B cell (primary cell): ENCODE results near the gene ALG9. TPM values are rescaled to one million over a fixed set of nuclear protein-coding genes. Genes with fewer than 3 reads are reported as not detected.

Experiments
- ATAC-seq: fragments of 200-7000 bp; cut with Tn5 transposase; one replicate; pipeline ENCODE4 v1.10.0; 2021; ENCODE audit warnings: low read depth, mild to moderate bottlenecking, moderate number of reproducible peaks, moderate library complexity
- CTCF ChIA-PET: fragments of 350-600 bp; sonication (Branson Sonifier 250); formaldehyde crosslinking; loops from one replicate; lab custom pipeline; 2021; ENCODE audit warnings: antibody characterized with exemption, inconsistent platforms; lab: Charles Lee
- POLR2A ChIA-PET: fragments of 350-600 bp; sonication (Branson Sonifier 250); formaldehyde crosslinking; loops from one replicate; lab custom pipeline; 2021; ENCODE audit warnings: antibody characterized with exemption; lab: Charles Lee
- DNase-seq: peaks from one replicate; pipeline ENCODE4 v3.0.0; 2013
- H2AFZ ChIP-seq: 2 replicates; pipeline ENCODE4 v1.6.1; 2012; ENCODE audit warnings: mild to moderate bottlenecking, low read depth, low read length; ENCODE audit not compliant: insufficient read depth, poor library complexity, severe bottlenecking
- H3K27ac ChIP-seq, 2 donors: 1 replicate in 1 of 2; 2 replicates in 1 of 2; pipeline ENCODE4 v1.5.1; 2012 to 2013; ENCODE audit warnings: low read length in 2 of 2, mild to moderate bottlenecking in 2 of 2, moderate library complexity in 1 of 2
- H3K27me3 ChIP-seq, 4 experiments: fragments of 200-600 bp in 1 of 4; sonication (generic) in 1 of 4; replicated peaks in 1 of 4; 1 replicate in 2 of 4; 2 replicates in 2 of 4; pipeline versions ENCODE4 v1.6.1 to v1.7.0; 2013 to 2016; ENCODE audit warnings: low read length in 3 of 4, mild to moderate bottlenecking in 2 of 4, mixed read lengths in 1 of 4, moderate library complexity in 1 of 4; ENCODE audit not compliant: insufficient read depth in 4 of 4, control insufficient read depth in 3 of 4; ENCODE audit errors: control extremely low read depth in 1 of 4
- H3K36me3 ChIP-seq, 2 experiments: replicated peaks in 1 of 2; 1 replicate in 1 of 2; 2 replicates in 1 of 2; pipeline versions ENCODE4 v1.6.1 to v1.7.1; 2013; ENCODE audit warnings: low read length in 1 of 2; ENCODE audit not compliant: insufficient read depth in 2 of 2, control insufficient read depth in 1 of 2; ENCODE audit errors: control extremely low read depth in 1 of 2, extremely low read depth in 1 of 2
- H3K4me1 ChIP-seq, 2 donors: fragments of 200-600 bp in 1 of 2; sonication (generic) in 1 of 2; 1 replicate in 1 of 2; 2 replicates in 1 of 2; pipeline versions ENCODE4 v1.5.1 to v1.6.1; 2013 to 2017; ENCODE audit warnings: low read length in 2 of 2; ENCODE audit not compliant: control insufficient read depth in 2 of 2, insufficient read depth in 2 of 2
- H3K4me2 ChIP-seq: replicated peaks from 2 replicates; pipeline ENCODE3; 2012; ENCODE audit warnings: mild to moderate bottlenecking, low read depth, low read length; ENCODE audit not compliant: poor library complexity, severe bottlenecking
- H3K4me3 ChIP-seq, 5 experiments: fragments of 200-600 bp in 1 of 5; sonication (generic) in 1 of 5; 1 replicate in 3 of 5; 2 replicates in 2 of 5; pipeline versions ENCODE4 v1.5.1 to v1.7.0; 2011 to 2016; ENCODE audit warnings: low read length in 4 of 5, mild to moderate bottlenecking in 4 of 5, low read depth in 2 of 5, control low read depth in 1 of 5, moderate library complexity in 1 of 5; ENCODE audit not compliant: insufficient read depth in 1 of 5; ENCODE audit errors: control extremely low read depth in 1 of 5, extremely low read depth in 1 of 5
- H3K79me2 ChIP-seq: fragments of 200-600 bp; sonication (generic); one replicate; pipeline ENCODE4 v1.6.0; 2016; ENCODE audit warnings: low read length; ENCODE audit not compliant: control insufficient read depth, insufficient read depth
- H3K9ac ChIP-seq: fragments of 200-600 bp; sonication (generic); 2 replicates; pipeline ENCODE4 v1.6.1; 2017; ENCODE audit warnings: mild to moderate bottlenecking, low read length, moderate library complexity
- H3K9me3 ChIP-seq, 3 donors: one replicate each; pipeline versions ENCODE4 v1.6.1 to v1.7.1; 2013; ENCODE audit warnings: low read length in 2 of 3; ENCODE audit not compliant: control insufficient read depth in 2 of 3, insufficient read depth in 1 of 3; ENCODE audit errors: control extremely low read depth in 1 of 3
- H4K20me1 ChIP-seq: 2 replicates; pipeline ENCODE4 v1.6.0; 2012; ENCODE audit warnings: mild to moderate bottlenecking, low read length; ENCODE audit not compliant: insufficient read depth, control insufficient read depth, poor library complexity, severe bottlenecking
- H3K27ac Mint-ChIP-seq: one replicate; pipeline ENCODE4 v1.8.0; 2021; ENCODE audit warnings: mixed read lengths
- H3K27me3 Mint-ChIP-seq: one replicate; pipeline ENCODE4 v1.8.0; 2021; ENCODE audit warnings: mixed read lengths
- H3K4me1 Mint-ChIP-seq: one replicate; pipeline ENCODE4 v1.8.0; 2021; ENCODE audit warnings: mixed read lengths
- H3K4me3 Mint-ChIP-seq: one replicate; pipeline ENCODE4 v1.8.0; 2021; ENCODE audit warnings: mixed read lengths
- H3K9me3 Mint-ChIP-seq: one replicate; pipeline ENCODE4 v1.8.0; 2022; ENCODE audit warnings: mixed read lengths; ENCODE audit not compliant: insufficient read depth
- CTCF ChIP-seq: fragments of 200-600 bp; IDR thresholded peaks from one replicate; pipeline ENCODE4 v1.8.0; 2022; ENCODE audit warnings: antibody characterized with exemption, mild to moderate bottlenecking
- EZH2 ChIP-seq: IDR thresholded peaks from 2 replicates; pipeline ENCODE4 v1.6.1; 2012; ENCODE audit warnings: borderline replicate concordance, low read depth, mild to moderate bottlenecking, moderate library complexity, low read length; ENCODE audit not compliant: insufficient read depth, poor library complexity, severe bottlenecking
- WGBS: methylation state at CpG from one replicate; pipeline ENCODE4 v1.1.5; 2013; ENCODE audit warnings: missing lambda C conversion rate; ENCODE audit not compliant: insufficient coverage; 5-methylcytosine and 5-hydroxymethylcytosine counted together
- intact Hi-C: fragments of 100-400 bp; cut with micrococcal nuclease; formaldehyde crosslinking; loops from one replicate; pipeline ENCODE4 v1.10.0; 2022
- polyA plus RNA-seq: library from polyadenylated mRNA; depleted of rRNA; stranded (reverse); fragments of >200 nt; gene quantifications from 2 replicates; pipeline ENCODE4 v1.2.3, GENCODE V29; 2012
- total RNA-seq, 2 donors: library from RNA; stranded (reverse); fragments of 120-200 nt in 1 of 2; gene quantifications; 1 replicate in 1 of 2; 2 replicates in 1 of 2; pipeline versions ENCODE4 v1.2.3 to v1.2.4, GENCODE V29; 2013 to 2022

ALG9 gene
- total and polyA plus RNA-seq, 2 donors (not counting 1 experiment from before 2014, with no cell fraction given), result 21.2 to 29.9 TPM

DNA sequence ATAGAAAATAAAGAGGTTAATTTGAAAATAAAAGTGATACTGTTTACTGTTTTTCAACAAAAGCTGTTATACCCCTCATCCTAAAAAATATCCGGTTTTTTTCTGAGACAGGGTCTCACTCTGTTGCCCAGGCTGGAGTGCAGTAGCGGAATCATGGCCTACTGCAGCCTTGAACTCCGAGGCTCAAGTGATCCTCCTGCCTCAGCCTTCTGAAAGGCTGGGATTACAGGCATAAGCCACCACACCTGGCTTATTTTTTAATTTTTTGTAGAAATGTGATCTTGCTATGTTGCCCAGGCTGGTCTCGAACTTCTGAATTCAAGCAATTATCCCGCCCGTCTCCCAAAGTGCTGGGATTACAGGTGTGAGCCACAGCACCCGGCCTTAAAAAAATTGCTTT is 35.7 kb downstream of the ALG9 start:
- Histone ChIP-seq H3K9me3 (no peaks in the 10 kb centered on the region), H3K36me3 (peaks cover 1 to 50% of the 10 kb centered on the region in 2 experiments), H3K4me2 (no peak overlapping the region), H3K4me3 (no peak overlapping the region), H3K79me2 (no peaks in the 10 kb centered on the region), H2AFZ (no peak overlapping the region), H4K20me1 (no peaks in the 10 kb centered on the region), H3K4me1 (no peaks in the 10 kb centered on the region), H3K9ac (no peak overlapping the region), H3K27me3 (no peaks in the 10 kb centered on the region), H3K27ac (no peak overlapping the region)
- ChIA-PET POLR2A (no interaction called here), CTCF (interaction anchor here (1.1 to 1.4 kb wide), 3 partner anchors 35 to 271 kb away, joined by 3 to 5 read pairs (median 3); no protein-coding TSS in a partner anchor)
- intact Hi-C loops, result no loop called here
- 100% methylated on average over 6 of the region's 7 CpGs for WGBS
- Mint-ChIP-seq H3K4me3 (no peak overlapping the region), H3K4me1 (no peaks in the 10 kb centered on the region), H3K9me3 (no peaks in the 10 kb centered on the region), H3K27ac (no peak overlapping the region), H3K27me3 (no peaks in the 10 kb centered on the region)
- TF ChIP-seq CTCF (no peak), EZH2 (no peak)
- no peak for ATAC-seq
- DNase-seq, result no peak

- no peak for DNase-seq
- intact Hi-C loops, result no loop called here
- Histone ChIP-seq H3K9me3 (no peaks in the 10 kb centered on the region), H3K9ac (no peak overlapping the region), H3K4me3 (no peak overlapping the region), H3K4me1 (no peaks in the 10 kb centered on the region), H3K79me2 (no peaks in the 10 kb centered on the region), H3K27me3 (no peaks in the 10 kb centered on the region), H4K20me1 (no peaks in the 10 kb centered on the region), H3K4me2 (no peak overlapping the region), H3K27ac (no peak overlapping the region), H3K36me3 (peaks cover 5 to 50% of the 10 kb centered on the region in 2 experiments), H2AFZ (no peak overlapping the region)
- POLR2A ChIA-PET, result no interaction called here
- no peaks in the 10 kb centered on the region for H3K9me3 Mint-ChIP-seq
- H3K27ac Mint-ChIP-seq, result no peak overlapping the region
- no peak overlapping the region for H3K4me3 Mint-ChIP-seq
- no peak for TF ChIP-seq CTCF
- TF ChIP-seq EZH2, result no peak
- 100% methylated on average over 2 of the region's 3 CpGs for WGBS
- no peaks in the 10 kb centered on the region for H3K4me1 Mint-ChIP-seq
- H3K27me3 Mint-ChIP-seq, result no peaks in the 10 kb centered on the region
- CTCF ChIA-PET, result interaction anchor here (1.1 to 1.4 kb wide), 4 partner anchors 36 to 270 kb away, joined by 3 to 5 read pairs (median 4); no protein-coding TSS in a partner anchor
- ATAC-seq, result no peak
These were observed 36.8 kb downstream of the ALG9 start for GRCh38 chr11:111834432-111835163.
